Measurements from ENCODE around the gene MACROH2A1.

MACROH2A1 gene

GRCh38 chr5:135330798-135331096 is 68.3 kb downstream of the MACROH2A1 start:
- DNase-seq (ENCODE audit: low spot score): no peak

GRCh38 chr5:135329913-135330797 is 68.9 kb downstream of the MACROH2A1 start:
- DNase-seq (ENCODE audit: low spot score): no peak

- DNase-seq (ENCODE audit: low spot score): no peak
These were observed 69.7 kb downstream of the MACROH2A1 start for GRCh38 chr5:135329066-135329912.

GRCh38 chr5:135328128-135328687 is 70.8 kb downstream of the MACROH2A1 start:
- no peak for DNase-seq (ENCODE audit: low spot score)

GRCh38 chr5:135327429-135328127 is 71.5 kb downstream of the MACROH2A1 start:
- no peak for DNase-seq (ENCODE audit: low spot score)

- DNase-seq (ENCODE audit: low spot score): no peak
These were observed 72.5 kb downstream of the MACROH2A1 start for GRCh38 chr5:135326296-135327254.

- peak; percentile 30 for DNase-seq (ENCODE audit: low spot score)
These were observed 74.0 kb downstream of the MACROH2A1 start for GRCh38 chr5:135324897-135325650.

GRCh38 chr5:135324160-135324559 is 74.9 kb downstream of the MACROH2A1 start:
- DNase-seq (ENCODE audit: low spot score): no peak

GRCh38 chr5:135323701-135324132 is 75.3 kb downstream of the MACROH2A1 start:
- DNase-seq (ENCODE audit: low spot score): no peak

GRCh38 chr5:135323227-135323626 is 75.8 kb downstream of the MACROH2A1 start:
- DNase-seq (ENCODE audit: low spot score): no peak

GRCh38 chr5:135322744-135323143 is 76.3 kb downstream of the MACROH2A1 start:
- no peak for DNase-seq (ENCODE audit: low spot score)

GRCh38 chr5:135322271-135322670 is 76.8 kb downstream of the MACROH2A1 start:
- no peak for DNase-seq (ENCODE audit: low spot score)

- DNase-seq (ENCODE audit: low spot score): no peak
These were observed 78.1 kb downstream of the MACROH2A1 start for GRCh38 chr5:135320718-135321484.

- no peak for DNase-seq (ENCODE audit: low spot score)
These were observed 79.0 kb downstream of the MACROH2A1 start for GRCh38 chr5:135319928-135320606.

GRCh38 chr5:135319458-135319857 is 79.6 kb downstream of the MACROH2A1 start:
- DNase-seq (ENCODE audit: low spot score): no peak

- no peak for DNase-seq (ENCODE audit: low spot score)
These were observed 80.1 kb downstream of the MACROH2A1 start for GRCh38 chr5:135318924-135319323.

- DNase-seq (ENCODE audit: low spot score): no peak
These were observed 81.0 kb downstream of the MACROH2A1 start for GRCh38 chr5:135318037-135318436.

- DNase-seq (ENCODE audit: low spot score): no peak
These were observed 81.7 kb downstream of the MACROH2A1 start for GRCh38 chr5:135317286-135317685.

- DNase-seq (ENCODE audit: low spot score): no peak
These were observed 83.6 kb downstream of the MACROH2A1 start for GRCh38 chr5:135315386-135315785.

Data from CD4-positive, alpha-beta T cell treated with Interleukin-2 at 100 ng/mL for 4 hours (primary cell).